H1 (cell line): Measurements from ENCODE around the gene NBAS. TPM values are rescaled to one million over a fixed set of nuclear protein-coding genes. Genes with fewer than 3 reads are reported as not detected.

ENCODE experiments used
- CTCF ChIA-PET: fragments of 300-600 bp; sonication (Branson Sonifier 250); formaldehyde crosslinking; loops from one replicate; lab custom pipeline; 2021; ENCODE audit not compliant: partially characterized antibody; lab: Charles Lee
- POLR2A ChIA-PET: fragments of 300-600 bp; sonication (Branson Sonifier 250); formaldehyde crosslinking; loops from one replicate; lab custom pipeline; 2021; ENCODE audit warnings: inconsistent platforms; ENCODE audit not compliant: partially characterized antibody; lab: Charles Lee
- DNase-seq, 2 experiments: peaks; one replicate each; pipeline versions ENCODE4 v3.0.0 to v3.0.0-alpha.2; 2010 to 2022; ENCODE audit warnings: low spot score in 2 of 2, low read depth in 1 of 2, mixed read lengths in 1 of 2
- FAIRE-seq: peaks from 2 replicates; lab custom pipeline; 2011; peaks lifted over from hg19 to GRCh38; lab: Jason Lieb, UNC
- H2AFZ ChIP-seq: 2 replicates; pipeline ENCODE4 v1.8.1; 2012; ENCODE audit warnings: low read length, inconsistent platforms
- H2AK5ac ChIP-seq: 2 replicates; pipeline ENCODE4 v1.6.1; 2013; ENCODE audit warnings: low read depth, low read length
- H2BK120ac ChIP-seq: replicated peaks from 2 replicates; pipeline ENCODE3; 2013; ENCODE audit warnings: low read depth, low read length, inconsistent platforms
- H2BK12ac ChIP-seq: 2 replicates; pipeline ENCODE4 v1.6.1; 2013; ENCODE audit warnings: low read depth, low read length
- H2BK15ac ChIP-seq: 2 replicates; pipeline ENCODE4 v1.6.1; 2013; ENCODE audit warnings: low read length
- H2BK20ac ChIP-seq: 2 replicates; pipeline ENCODE4 v1.6.1; 2013; ENCODE audit warnings: low read length
- H2BK5ac ChIP-seq: 2 replicates; pipeline ENCODE4 v1.6.1; 2013; ENCODE audit warnings: low read depth, low read length
- H3K14ac ChIP-seq: 2 replicates; pipeline ENCODE4 v1.6.1; 2013; ENCODE audit warnings: inconsistent platforms; ENCODE audit not compliant: insufficient read length
- H3K18ac ChIP-seq: 2 replicates; pipeline ENCODE4 v1.6.1; 2013; ENCODE audit warnings: low read length; ENCODE audit errors: extremely low read depth
- H3K23ac ChIP-seq: 2 replicates; pipeline ENCODE4 v1.6.1; 2013; ENCODE audit warnings: inconsistent platforms; ENCODE audit not compliant: insufficient read length
- H3K23me2 ChIP-seq: 2 replicates; pipeline ENCODE4 v1.6.1; 2013; ENCODE audit warnings: low read depth, low read length
- H3K27ac ChIP-seq: 2 replicates; pipeline ENCODE4 v1.6.1; 2011; ENCODE audit warnings: low read depth, low read length, inconsistent platforms
- H3K27me3 ChIP-seq, 4 experiments: replicated peaks in 1 of 4; 1 replicate in 1 of 4; 2 replicates in 3 of 4; pipeline versions ENCODE4 v1.6.1 to v1.8.1; 2011 to 2013; ENCODE audit warnings: low read length in 3 of 4, mild to moderate bottlenecking in 3 of 4, inconsistent platforms in 2 of 4, mixed read lengths in 2 of 4, moderate library complexity in 1 of 4; ENCODE audit not compliant: control insufficient read depth in 3 of 4, insufficient read depth in 3 of 4; ENCODE audit errors: extremely low read depth in 1 of 4
- H3K36me3 ChIP-seq, 4 experiments: 2 replicates each; pipeline versions ENCODE4 v1.6.1 to v1.8.1; 2011 to 2013; ENCODE audit warnings: mild to moderate bottlenecking in 4 of 4, low read length in 3 of 4, moderate library complexity in 2 of 4, control low read depth in 1 of 4, inconsistent platforms in 1 of 4; ENCODE audit not compliant: insufficient read depth in 4 of 4, control insufficient read depth in 2 of 4
- H3K4ac ChIP-seq: replicated peaks from 2 replicates; pipeline ENCODE3; 2013; ENCODE audit warnings: low read length, low read depth, mixed read lengths, inconsistent platforms; ENCODE audit not compliant: insufficient read length
- H3K4me1 ChIP-seq, 4 experiments: replicated peaks in 1 of 4; 1 replicate in 1 of 4; 2 replicates in 3 of 4; pipeline versions ENCODE4 v1.6.1 to v1.8.1; 2011 to 2013; ENCODE audit warnings: low read length in 3 of 4, inconsistent platforms in 2 of 4, mixed read lengths in 1 of 4; ENCODE audit not compliant: insufficient read depth in 4 of 4, control insufficient read depth in 3 of 4
- H3K4me2 ChIP-seq, 2 experiments: 2 replicates each; pipeline versions ENCODE4 v1.6.1 to v1.8.1; 2011 to 2013; ENCODE audit warnings: low read depth in 2 of 2, low read length in 2 of 2, control low read depth in 1 of 2, inconsistent platforms in 1 of 2, mild to moderate bottlenecking in 1 of 2; ENCODE audit not compliant: insufficient read depth in 1 of 2
- H3K4me3 ChIP-seq, 4 experiments: fragments of 200-600, 300-600 bp in 1 of 4; sonication (generic), shearing (Covaris generic), sonication (Bioruptor Twin) in 1 of 4; 2 replicates each; pipeline versions ENCODE4 v1.5.1 to v1.8.1; 2011 to 2016; ENCODE audit warnings: low read length in 4 of 4, low read depth in 3 of 4, control low read depth in 2 of 4, inconsistent platforms in 2 of 4, mild to moderate bottlenecking in 2 of 4, mixed read lengths in 1 of 4, moderate library complexity in 1 of 4; ENCODE audit not compliant: insufficient read depth in 2 of 4; ENCODE audit errors: extremely low read depth in 1 of 4
- H3K56ac ChIP-seq: replicated peaks from 2 replicates; pipeline ENCODE3; 2013; ENCODE audit warnings: low read depth, mild to moderate bottlenecking, mixed read lengths, low read length, inconsistent platforms; ENCODE audit not compliant: insufficient read length
- H3K79me1 ChIP-seq: 2 replicates; pipeline ENCODE4 v1.6.1; 2013; ENCODE audit warnings: low read depth, low read length, control low read depth
- H3K79me2 ChIP-seq, 2 experiments: 2 replicates each; pipeline versions ENCODE4 v1.6.1 to v1.8.1; 2012 to 2013; ENCODE audit warnings: low read length in 2 of 2, mild to moderate bottlenecking in 2 of 2, inconsistent platforms in 1 of 2; ENCODE audit not compliant: insufficient read depth in 2 of 2, control insufficient read depth in 1 of 2
- H3K9ac ChIP-seq, 4 experiments: replicated peaks in 1 of 4; 1 replicate in 1 of 4; 2 replicates in 3 of 4; pipeline versions ENCODE4 v1.6.1 to v1.8.1; 2011 to 2013; ENCODE audit warnings: low read depth in 3 of 4, low read length in 3 of 4, control low read depth in 2 of 4, mild to moderate bottlenecking in 2 of 4, moderate library complexity in 2 of 4, inconsistent platforms in 1 of 4; ENCODE audit errors: extremely low read depth in 1 of 4
- H3K9me3 ChIP-seq, 2 experiments: 2 replicates each; pipeline versions ENCODE4 v1.6.1 to v1.8.1; 2012 to 2013; ENCODE audit warnings: mild to moderate bottlenecking in 2 of 2, moderate library complexity in 2 of 2, control low read depth in 1 of 2, inconsistent platforms in 1 of 2, low read depth in 1 of 2, low read length in 1 of 2, mixed read lengths in 1 of 2; ENCODE audit not compliant: insufficient read depth in 2 of 2
- H4K20me1 ChIP-seq, 2 experiments: replicated peaks in 1 of 2; 2 replicates each; pipeline versions ENCODE3 to v1.8.1; 2011 to 2013; ENCODE audit warnings: inconsistent platforms in 2 of 2, low read length in 2 of 2, mild to moderate bottlenecking in 1 of 2; ENCODE audit not compliant: insufficient read depth in 2 of 2, control insufficient read depth in 1 of 2
- H4K5ac ChIP-seq: 2 replicates; pipeline ENCODE4 v1.6.1; 2013; ENCODE audit warnings: low read length, low read depth, mixed read lengths, inconsistent platforms; ENCODE audit not compliant: insufficient read length
- H4K8ac ChIP-seq: 2 replicates; pipeline ENCODE4 v1.8.0; 2013; ENCODE audit warnings: mild to moderate bottlenecking, moderate library complexity, low read length, inconsistent platforms; ENCODE audit not compliant: insufficient read depth; ENCODE audit errors: extremely low read depth
- H4K91ac ChIP-seq: replicated peaks from 2 replicates; pipeline ENCODE3; 2013; ENCODE audit warnings: low read length, mixed read lengths, inconsistent platforms; ENCODE audit not compliant: insufficient read length
- EP300 ChIP-seq, 2 experiments: IDR thresholded peaks; 1 replicate in 1 of 2; 2 replicates in 1 of 2; pipeline ENCODE4 v1.6.1; 2011 to 2012; ENCODE audit warnings: low read depth in 2 of 2, low read length in 2 of 2, mild to moderate bottlenecking in 2 of 2, borderline replicate concordance in 1 of 2, inconsistent platforms in 1 of 2, moderate library complexity in 1 of 2
- JUND ChIP-seq: IDR thresholded peaks from 2 replicates; pipeline ENCODE4 v1.6.1; 2011; ENCODE audit warnings: mild to moderate bottlenecking, improper control_type of control experiment, low read length
- RXRA ChIP-seq: IDR thresholded peaks from 2 replicates; pipeline ENCODE4 v1.6.1; 2011; ENCODE audit warnings: low read depth, mild to moderate bottlenecking, low read length, moderate library complexity; ENCODE audit not compliant: insufficient read depth
- TCF12 ChIP-seq: IDR thresholded peaks from 2 replicates; pipeline ENCODE4 v1.6.1; 2011; ENCODE audit warnings: low read depth, mild to moderate bottlenecking, low read length
- WGBS, 2 experiments: shearing (Covaris generic) in 1 of 2; methylation state at CpG; one replicate each; pipeline versions ENCODE4 v1.1.6 to v1.1.7; 2013 to 2015; ENCODE audit warnings: low lambda C conversion rate in 2 of 2, mixed read lengths in 2 of 2, inconsistent platforms in 1 of 2, low coverage in 1 of 2, missing lambda C conversion rate in 1 of 2; ENCODE audit not compliant: insufficient replicate concordance in 2 of 2, insufficient coverage in 1 of 2, insufficient read length in 1 of 2; ENCODE audit errors: extremely low coverage in 1 of 2, missing lambda C conversion rate in 1 of 2; 5-methylcytosine and 5-hydroxymethylcytosine counted together
- polyA plus RNA-seq, 7 experiments: library from polyadenylated mRNA; depleted of rRNA in 3 of 7; stranded (reverse) in 5 of 7; unstranded in 2 of 7; fragments of >200 nt in 5 of 7; fragments of 200-250 nt in 2 of 7; gene quantifications; 1 replicate in 5 of 7; 2 replicates in 1 of 7; 4 replicates in 1 of 7; pipeline versions ENCODE4 v1.2.1 to v1.2.3, GENCODE V29; 2011 to 2013; ENCODE audit warnings: missing spikeins in 2 of 7, mixed read lengths in 2 of 7
- total RNA-seq: library from RNA; stranded (reverse); fragmentation: NEBNext Ultra II Directional; extraction: Animal tissue kit (Norgen Biotek cat#: 25700); gene quantifications from 2 replicates; pipeline ENCODE4 v1.2.1, GENCODE V29; 2021

NBAS gene
- total and polyA plus RNA-seq, 2 of the 8 experiments (the other 6 are each of a cell fraction or from before 2014, with no cell fraction given): 19.6 to 34.8 TPM

DNA sequence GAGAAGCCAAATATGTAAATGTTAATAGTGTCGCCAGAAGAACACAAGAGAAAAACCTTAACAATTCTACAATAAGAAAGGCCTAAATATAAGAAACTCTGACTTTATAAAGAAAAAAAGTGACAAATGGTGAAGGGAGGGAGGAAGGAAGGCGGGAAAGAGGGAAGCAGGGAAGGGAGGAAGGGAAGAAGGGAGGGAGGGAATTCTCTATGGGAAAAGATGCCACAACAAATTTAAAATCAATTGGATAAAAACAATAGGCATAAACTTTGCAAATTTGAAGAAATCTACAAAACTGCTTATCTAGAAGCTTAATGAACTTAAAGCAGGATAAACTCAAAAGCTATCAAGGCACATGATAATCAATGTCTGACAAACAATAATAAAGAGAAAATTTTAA, 16.9 kb downstream of the NBAS start:
- Histone ChIP-seq H3K27me3 (no peaks in the 10 kb centered on the region), H2BK15ac (no peak overlapping the region), H2AFZ (no peak overlapping the region), H2BK5ac (no peak overlapping the region), H4K5ac (no peak overlapping the region), H3K4ac (no peak overlapping the region), H3K14ac (no peak overlapping the region), H3K4me3 (no peak overlapping the region), H3K9me3 (no peaks in the 10 kb centered on the region), H2AK5ac (no peak overlapping the region), H3K79me1 (no peaks in the 10 kb centered on the region), H3K56ac (no peak overlapping the region), H3K9ac (no peak overlapping the region), H3K36me3 (no peaks in the 10 kb centered on the region), H2BK20ac (no peak overlapping the region), H3K18ac (no peak overlapping the region), H3K4me1 (no peaks in the 10 kb centered on the region), H3K23me2 (no peaks in the 10 kb centered on the region), H4K91ac (no peak overlapping the region), H3K4me2 (no peak overlapping the region), H2BK12ac (no peak overlapping the region), H3K23ac (no peak overlapping the region), H3K79me2 (no peaks in the 10 kb centered on the region), H2BK120ac (no peak overlapping the region), H4K8ac (no peak overlapping the region), H3K27ac (no peak overlapping the region), H4K20me1 (no peaks in the 10 kb centered on the region)
- TF ChIP-seq JUND (no peak), EP300 (IDR thresholded peaks at IDR 0.05; ENCODE audit: borderline replicate concordance in 1 of 2, low read depth in 2 of 2, low read length in 2 of 2) (no peak), RXRA (no peak), TCF12 (no peak)
- POLR2A ChIA-PET: no interaction called here
- WGBS, 2 experiments: 90% methylated on average over 2 of the region's 2 CpGs; no CpG with 5 or more reads in 1 of the 2 experiments
- FAIRE-seq (no peak), DNase-seq (no peak)
- CTCF ChIA-PET: interaction anchor here (0.7 kb wide), 1 partner anchor 33 kb away, joined by 3 read pairs; no protein-coding TSS in a partner anchor
